Measurements from ENCODE around the gene SORCS2.

SORCS2 gene

GRCh38 chr4:7658341-7659204 is 466.2 kb downstream of the SORCS2 start:
- DNase-seq (ENCODE audit: low read depth in 2 of 2): no peak
- no peak for TF ChIP-seq CTCF (IDR thresholded peaks at IDR 0.05; ENCODE audit: low read depth, low read length)
- H3K4me3 ChIP-seq (replicated peaks in 1 of 2; ENCODE audit: low read depth in 2 of 2, low read length in 2 of 2): no peak overlapping the region

- H3K4me3 ChIP-seq (replicated peaks in 1 of 2; ENCODE audit: low read depth in 2 of 2, low read length in 2 of 2): no peak overlapping the region
- DNase-seq (ENCODE audit: low read depth in 2 of 2): no peak
- TF ChIP-seq CTCF (IDR thresholded peaks at IDR 0.05; ENCODE audit: low read depth, low read length): no peak
Measured at GRCh38 chr4:7659429-7660175, 467.3 kb downstream of the SORCS2 start.

- no peak for TF ChIP-seq CTCF (IDR thresholded peaks at IDR 0.05; ENCODE audit: low read depth, low read length)
- no peak for DNase-seq (ENCODE audit: low read depth in 2 of 2)
- H3K4me3 ChIP-seq (replicated peaks in 1 of 2; ENCODE audit: low read depth in 2 of 2, low read length in 2 of 2): no peak overlapping the region
Measured at GRCh38 chr4:7660176-7661039, 468.1 kb downstream of the SORCS2 start.

- DNase-seq (ENCODE audit: low read depth in 2 of 2): no peak
- TF ChIP-seq CTCF (IDR thresholded peaks at IDR 0.05; ENCODE audit: low read depth, low read length): no peak
- no peak overlapping the region for H3K4me3 ChIP-seq (replicated peaks in 1 of 2; ENCODE audit: low read depth in 2 of 2, low read length in 2 of 2)
Measured at GRCh38 chr4:7661066-7661748, 468.9 kb downstream of the SORCS2 start.

- no peak for TF ChIP-seq CTCF (IDR thresholded peaks at IDR 0.05; ENCODE audit: low read depth, low read length)
- H3K4me3 ChIP-seq (replicated peaks in 1 of 2; ENCODE audit: low read depth in 2 of 2, low read length in 2 of 2): no peak overlapping the region
- no peak for DNase-seq (ENCODE audit: low read depth in 2 of 2)
Measured at GRCh38 chr4:7661846-7662506, 469.6 kb downstream of the SORCS2 start.

- no peak for TF ChIP-seq CTCF (IDR thresholded peaks at IDR 0.05; ENCODE audit: low read depth, low read length)
- H3K4me3 ChIP-seq (replicated peaks in 1 of 2; ENCODE audit: low read depth in 2 of 2, low read length in 2 of 2): no peak overlapping the region
Measured at GRCh38 chr4:7662507-7662846, 470.1 kb downstream of the SORCS2 start.

More at GRCh38 chr4:7662507-7662846, 470.1 kb downstream of the SORCS2 start:
- no peak for DNase-seq (ENCODE audit: low read depth in 2 of 2)
